ENCODE results near the gene PRKD1. TPM values are rescaled to one million over a fixed set of nuclear protein-coding genes. Genes with fewer than 3 reads are reported as not detected.
"Not testable (repeated sequence)": the region's sequence is repeated elsewhere in the genome, so short reads cannot be mapped to it uniquely, and the experiment has no call there.

PRKD1 gene
- total RNA-seq, 4 donors from 2014 or later = 3.5 to 6.4 (median 4.4) TPM

DNA sequence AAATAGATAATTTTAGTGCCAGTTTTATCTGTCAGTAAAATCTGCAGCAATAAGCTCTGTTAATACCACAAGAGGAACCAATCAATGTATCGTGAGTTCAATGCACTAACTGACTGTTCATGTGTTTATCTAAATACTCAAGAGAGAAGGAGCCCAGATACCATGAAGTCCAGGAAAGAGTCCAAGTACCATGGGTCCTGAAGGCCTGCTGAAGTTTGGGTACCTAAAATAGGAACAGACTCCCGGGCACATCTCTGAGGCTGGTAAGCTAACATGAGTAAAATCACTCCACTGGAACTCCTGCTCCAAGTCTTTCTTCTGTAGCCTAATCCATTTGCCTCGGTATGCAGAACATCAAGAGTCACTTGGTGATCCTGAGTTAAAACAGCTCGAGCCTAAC is 71.1 kb downstream of the PRKD1 start:
- H3K9me3 ChIP-seq = peaks cover 0 to 2% of the 10 kb centered on the region in 2 donors
- no peak for DNase-seq
- in situ Hi-C loops (cut with MboI; ENCODE audit: low pct_ligation_motif_present in 1 of 4, low pct_unique_long_range_greater_than_20kb in 1 of 4, low sequenced_read_pairs in 3 of 4) (no loop called here), intact Hi-C loops (cut with DNase I; ENCODE audit: low total_unique reads) (no loop called here)
- 70 to 77% methylated on average over 1 to 4 of the region's 4 CpGs for WGBS, 2 donors (ENCODE audit: low coverage in 1 of 2)
- no peaks in the 10 kb centered on the region for H3K27me3 ChIP-seq
- no peaks in the 10 kb centered on the region for H3K4me1 ChIP-seq
- no peak overlapping the region for H3K27ac ChIP-seq
- no peaks in the 10 kb centered on the region for H3K36me3 ChIP-seq
- TF ChIP-seq POLR2A (IDR thresholded peaks at IDR 0.05) = no peak
- TF ChIP-seq POLR2AphosphoS5 (IDR thresholded peaks at IDR 0.05) = no peak
- TF ChIP-seq, protein P1, sequence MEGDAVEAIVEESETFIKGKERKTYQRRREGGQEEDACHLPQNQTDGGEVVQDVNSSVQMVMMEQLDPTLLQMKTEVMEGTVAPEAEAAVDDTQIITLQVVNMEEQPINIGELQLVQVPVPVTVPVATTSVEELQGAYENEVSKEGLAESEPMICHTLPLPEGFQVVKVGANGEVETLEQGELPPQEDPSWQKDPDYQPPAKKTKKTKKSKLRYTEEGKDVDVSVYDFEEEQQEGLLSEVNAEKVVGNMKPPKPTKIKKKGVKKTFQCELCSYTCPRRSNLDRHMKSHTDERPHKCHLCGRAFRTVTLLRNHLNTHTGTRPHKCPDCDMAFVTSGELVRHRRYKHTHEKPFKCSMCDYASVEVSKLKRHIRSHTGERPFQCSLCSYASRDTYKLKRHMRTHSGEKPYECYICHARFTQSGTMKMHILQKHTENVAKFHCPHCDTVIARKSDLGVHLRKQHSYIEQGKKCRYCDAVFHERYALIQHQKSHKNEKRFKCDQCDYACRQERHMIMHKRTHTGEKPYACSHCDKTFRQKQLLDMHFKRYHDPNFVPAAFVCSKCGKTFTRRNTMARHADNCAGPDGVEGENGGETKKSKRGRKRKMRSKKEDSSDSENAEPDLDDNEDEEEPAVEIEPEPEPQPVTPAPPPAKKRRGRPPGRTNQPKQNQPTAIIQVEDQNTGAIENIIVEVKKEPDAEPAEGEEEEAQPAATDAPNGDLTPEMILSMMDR (IDR thresholded peaks at IDR 0.05) = no peak
- no peak for TF ChIP-seq EP300 (IDR thresholded peaks at IDR 0.05; ENCODE audit: low read depth)
- no peak overlapping the region for H3K4me3 ChIP-seq

GRCh38 chr14:29853691-29854090 is 74.0 kb downstream of the PRKD1 start:
- in situ Hi-C loops (cut with MboI; ENCODE audit: low pct_ligation_motif_present in 1 of 4, low pct_unique_long_range_greater_than_20kb in 1 of 4, low sequenced_read_pairs in 3 of 4); H3K36me3 ChIP-seq; H3K27ac ChIP-seq; H3K4me1 ChIP-seq; intact Hi-C loops (cut with DNase I; ENCODE audit: low total_unique reads); DNase-seq; H3K9me3 ChIP-seq; H3K27me3 ChIP-seq; H3K4me3 ChIP-seq: not testable (repeated sequence)
- WGBS, 2 donors (ENCODE audit: low coverage in 1 of 2) = 98 to 100% methylated on average over 1 to 2 of the region's 2 CpGs

DNA sequence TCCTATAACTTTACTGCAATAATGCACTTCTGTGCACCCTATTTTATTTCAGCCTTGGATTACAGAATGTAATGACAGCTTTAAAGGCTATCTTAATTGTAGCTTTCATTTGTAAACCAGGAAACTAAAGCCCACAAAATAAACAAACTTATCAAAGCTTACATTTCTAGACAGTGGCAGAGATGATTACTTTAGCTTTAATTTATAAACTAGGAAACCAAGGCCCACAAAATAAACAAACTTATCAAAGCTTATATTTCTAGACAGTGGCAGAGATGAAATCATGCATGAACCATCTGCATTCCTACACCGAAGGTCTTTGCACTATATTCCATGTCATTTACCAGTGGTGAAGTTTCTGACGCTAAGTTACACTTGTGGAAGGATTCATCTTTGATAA is 74.4 kb downstream of the PRKD1 start:
- no peak for TF ChIP-seq EP300 (IDR thresholded peaks at IDR 0.05; ENCODE audit: low read depth)
- WGBS, 2 donors (ENCODE audit: low coverage in 1 of 2) = 50 to 59% methylated on average over 1 to 2 of the region's 2 CpGs
- peaks cover 0 to 6% of the 10 kb centered on the region in 2 donors for H3K9me3 ChIP-seq

GRCh38 chr14:29851397-29851796 is 76.2 kb downstream of the PRKD1 start:
- TF ChIP-seq EP300 (IDR thresholded peaks at IDR 0.05; ENCODE audit: low read depth) (no peak), POLR2A (IDR thresholded peaks at IDR 0.05) (no peak), POLR2AphosphoS5 (IDR thresholded peaks at IDR 0.05) (no peak)
- TF ChIP-seq, protein P1 (IDR thresholded peaks at IDR 0.05) = no peak
- no peak for DNase-seq
- H3K27ac ChIP-seq = no peak overlapping the region
- no peaks in the 10 kb centered on the region for H3K36me3 ChIP-seq
- H3K27me3 ChIP-seq = no peaks in the 10 kb centered on the region
- H3K4me1 ChIP-seq = no peaks in the 10 kb centered on the region
- in situ Hi-C loops (cut with MboI; ENCODE audit: low pct_ligation_motif_present in 1 of 4, low pct_unique_long_range_greater_than_20kb in 1 of 4, low sequenced_read_pairs in 3 of 4) = no loop called here
- no peak overlapping the region for H3K4me3 ChIP-seq
- intact Hi-C loops (cut with DNase I; ENCODE audit: low total_unique reads) = no loop called here
- peaks cover 0 to 6% of the 10 kb centered on the region in 2 donors for H3K9me3 ChIP-seq
- WGBS, 2 donors (ENCODE audit: low coverage in 1 of 2) = 68 to 70% methylated on average over 3 of the region's 3 CpGs

More for the DNA sequence above, 74.4 kb downstream of the PRKD1 start:
- Histone ChIP-seq H3K27me3 (no peaks in the 10 kb centered on the region), H3K4me3 (no peak overlapping the region), H3K4me1 (no peaks in the 10 kb centered on the region), H3K27ac (no peak overlapping the region), H3K36me3 (no peaks in the 10 kb centered on the region)
- intact Hi-C loops (cut with DNase I; ENCODE audit: low total_unique reads) = no loop called here
- DNase-seq = no peak
- in situ Hi-C loops (cut with MboI; ENCODE audit: low pct_ligation_motif_present in 1 of 4, low pct_unique_long_range_greater_than_20kb in 1 of 4, low sequenced_read_pairs in 3 of 4) = no loop called here

DNA sequence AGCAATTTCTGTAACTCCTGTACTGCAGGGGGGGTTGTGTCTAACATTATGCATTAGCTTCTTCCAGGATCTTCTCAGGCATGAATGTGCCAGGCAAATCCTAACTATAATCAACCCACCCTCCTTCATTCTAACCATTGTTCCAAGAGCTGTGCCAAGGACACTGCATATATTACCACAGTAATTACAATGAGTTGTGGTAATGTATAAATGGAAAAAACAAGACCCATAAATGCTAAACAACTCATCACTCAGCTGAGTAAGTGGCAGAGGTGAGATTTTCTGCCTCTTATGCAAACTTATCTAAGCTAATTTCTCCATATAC is 80.6 kb downstream of the PRKD1 start:
- intact Hi-C loops (cut with DNase I; ENCODE audit: low total_unique reads) = no loop called here
- Histone ChIP-seq H3K36me3 (no peaks in the 10 kb centered on the region), H3K9me3 (peaks cover 0 to 6% of the 10 kb centered on the region in 2 donors), H3K4me3 (no peak overlapping the region), H3K4me1 (no peaks in the 10 kb centered on the region), H3K27ac (no peak overlapping the region), H3K27me3 (no peaks in the 10 kb centered on the region)
- in situ Hi-C loops (cut with MboI; ENCODE audit: low pct_ligation_motif_present in 1 of 4, low pct_unique_long_range_greater_than_20kb in 1 of 4, low sequenced_read_pairs in 3 of 4) = no loop called here
- DNase-seq = no peak
- TF ChIP-seq POLR2AphosphoS5 (IDR thresholded peaks at IDR 0.05) (no peak), POLR2A (IDR thresholded peaks at IDR 0.05) (no peak), EP300 (IDR thresholded peaks at IDR 0.05; ENCODE audit: low read depth) (no peak)
- TF ChIP-seq, protein P1 (IDR thresholded peaks at IDR 0.05) = no peak
